NCI-H128 (cell line): Measurements from ENCODE around the gene LAMA3.
A peak's percentile ranks its signal among the peaks of the same experiment; 100 is the strongest.

Source experiments
- DNase-seq: peaks from one replicate; lab custom pipeline; 2025; ENCODE audit not compliant: unreplicated experiment; lab: John Stamatoyannopoulos, UW

Gene LAMA3, protein sequence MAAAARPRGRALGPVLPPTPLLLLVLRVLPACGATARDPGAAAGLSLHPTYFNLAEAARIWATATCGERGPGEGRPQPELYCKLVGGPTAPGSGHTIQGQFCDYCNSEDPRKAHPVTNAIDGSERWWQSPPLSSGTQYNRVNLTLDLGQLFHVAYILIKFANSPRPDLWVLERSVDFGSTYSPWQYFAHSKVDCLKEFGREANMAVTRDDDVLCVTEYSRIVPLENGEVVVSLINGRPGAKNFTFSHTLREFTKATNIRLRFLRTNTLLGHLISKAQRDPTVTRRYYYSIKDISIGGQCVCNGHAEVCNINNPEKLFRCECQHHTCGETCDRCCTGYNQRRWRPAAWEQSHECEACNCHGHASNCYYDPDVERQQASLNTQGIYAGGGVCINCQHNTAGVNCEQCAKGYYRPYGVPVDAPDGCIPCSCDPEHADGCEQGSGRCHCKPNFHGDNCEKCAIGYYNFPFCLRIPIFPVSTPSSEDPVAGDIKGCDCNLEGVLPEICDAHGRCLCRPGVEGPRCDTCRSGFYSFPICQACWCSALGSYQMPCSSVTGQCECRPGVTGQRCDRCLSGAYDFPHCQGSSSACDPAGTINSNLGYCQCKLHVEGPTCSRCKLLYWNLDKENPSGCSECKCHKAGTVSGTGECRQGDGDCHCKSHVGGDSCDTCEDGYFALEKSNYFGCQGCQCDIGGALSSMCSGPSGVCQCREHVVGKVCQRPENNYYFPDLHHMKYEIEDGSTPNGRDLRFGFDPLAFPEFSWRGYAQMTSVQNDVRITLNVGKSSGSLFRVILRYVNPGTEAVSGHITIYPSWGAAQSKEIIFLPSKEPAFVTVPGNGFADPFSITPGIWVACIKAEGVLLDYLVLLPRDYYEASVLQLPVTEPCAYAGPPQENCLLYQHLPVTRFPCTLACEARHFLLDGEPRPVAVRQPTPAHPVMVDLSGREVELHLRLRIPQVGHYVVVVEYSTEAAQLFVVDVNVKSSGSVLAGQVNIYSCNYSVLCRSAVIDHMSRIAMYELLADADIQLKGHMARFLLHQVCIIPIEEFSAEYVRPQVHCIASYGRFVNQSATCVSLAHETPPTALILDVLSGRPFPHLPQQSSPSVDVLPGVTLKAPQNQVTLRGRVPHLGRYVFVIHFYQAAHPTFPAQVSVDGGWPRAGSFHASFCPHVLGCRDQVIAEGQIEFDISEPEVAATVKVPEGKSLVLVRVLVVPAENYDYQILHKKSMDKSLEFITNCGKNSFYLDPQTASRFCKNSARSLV (N-terminal part only)

DNA sequence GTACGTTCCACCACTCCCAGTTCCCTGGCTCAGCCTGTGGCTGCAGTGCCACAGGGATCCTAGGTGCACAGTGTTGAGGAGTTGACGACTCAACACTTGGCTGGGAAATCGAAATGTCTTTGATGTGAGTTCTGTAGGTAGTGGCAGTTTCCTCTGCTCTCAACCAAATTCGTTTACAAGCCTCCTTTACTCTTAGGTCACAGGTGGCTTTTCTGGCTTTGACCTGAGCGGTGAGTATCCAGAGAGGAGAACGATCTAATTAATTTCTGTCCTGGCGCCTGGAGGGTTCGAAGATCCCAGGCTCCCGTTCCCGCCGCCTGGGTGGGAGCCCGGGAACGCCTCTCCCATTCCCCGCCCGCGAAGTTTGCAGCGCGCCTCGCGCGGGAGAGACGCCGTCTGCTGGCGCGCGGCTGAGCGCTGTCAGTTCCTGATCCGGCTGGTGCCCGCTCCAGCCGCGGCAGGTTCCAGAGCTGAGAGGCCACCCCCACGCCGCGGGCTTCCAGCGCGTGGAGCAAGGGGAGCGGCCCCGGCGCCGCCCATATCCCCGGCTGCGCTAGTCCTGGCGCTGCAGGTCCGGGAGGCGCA is at the start of gene LAMA3:
TSS of gene LAMA3 (plus strand) at position 423 of the 585 bp plus-strand sequence. CDS start 231 bp downstream, outside the sequence.
- peak; percentile 42 for DNase-seq

DNA sequence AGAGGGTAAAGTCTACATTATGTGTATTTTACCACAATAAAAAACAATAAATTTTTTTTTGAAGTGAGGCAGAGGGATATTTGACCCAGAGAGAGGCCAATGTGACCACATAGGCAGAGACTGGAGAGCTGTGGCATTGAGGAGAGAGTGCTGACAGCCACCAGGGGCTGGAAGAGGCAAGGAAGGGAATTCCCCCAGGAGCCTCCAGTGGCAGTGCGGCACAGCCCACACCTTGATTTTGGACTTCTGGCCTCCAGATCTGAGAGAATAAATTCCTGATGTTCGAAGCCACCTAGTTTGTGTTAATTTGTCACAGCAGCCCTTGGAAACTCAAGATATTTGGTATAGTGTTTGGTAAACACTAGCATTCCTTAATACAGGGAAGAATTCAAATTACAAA is 49.2 kb upstream of the LAMA3 start:
- no peak for DNase-seq

DNA sequence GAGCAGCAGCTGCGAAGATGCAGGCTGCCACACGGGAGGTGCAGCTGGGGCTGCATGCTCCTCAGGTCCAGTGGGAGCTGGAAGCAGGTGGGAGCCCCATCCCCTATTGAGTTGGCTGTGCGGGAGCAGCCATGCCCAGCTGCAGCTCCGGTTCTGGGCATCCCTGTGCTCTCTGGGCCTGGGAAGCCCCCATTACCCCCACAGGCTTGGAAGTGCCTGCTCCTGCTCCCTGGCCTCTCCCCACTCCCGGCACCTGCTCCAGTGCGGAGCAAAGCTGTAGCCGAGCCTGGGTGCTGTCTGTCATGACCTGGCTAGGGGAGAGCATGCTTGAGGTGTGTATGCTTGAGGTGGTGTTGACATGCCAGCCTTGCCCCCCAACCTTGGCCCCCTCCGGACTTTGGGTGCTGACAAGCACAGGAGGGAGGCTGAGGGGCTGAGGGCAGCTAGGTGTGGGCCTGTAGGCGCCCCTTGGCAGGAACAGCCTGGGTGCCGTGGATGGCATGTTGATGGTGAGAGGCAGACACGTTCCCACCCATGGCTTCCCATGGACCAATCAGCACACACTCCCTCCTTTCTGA is 48.0 kb upstream of the LAMA3 start:
- DNase-seq, result no peak

DNA sequence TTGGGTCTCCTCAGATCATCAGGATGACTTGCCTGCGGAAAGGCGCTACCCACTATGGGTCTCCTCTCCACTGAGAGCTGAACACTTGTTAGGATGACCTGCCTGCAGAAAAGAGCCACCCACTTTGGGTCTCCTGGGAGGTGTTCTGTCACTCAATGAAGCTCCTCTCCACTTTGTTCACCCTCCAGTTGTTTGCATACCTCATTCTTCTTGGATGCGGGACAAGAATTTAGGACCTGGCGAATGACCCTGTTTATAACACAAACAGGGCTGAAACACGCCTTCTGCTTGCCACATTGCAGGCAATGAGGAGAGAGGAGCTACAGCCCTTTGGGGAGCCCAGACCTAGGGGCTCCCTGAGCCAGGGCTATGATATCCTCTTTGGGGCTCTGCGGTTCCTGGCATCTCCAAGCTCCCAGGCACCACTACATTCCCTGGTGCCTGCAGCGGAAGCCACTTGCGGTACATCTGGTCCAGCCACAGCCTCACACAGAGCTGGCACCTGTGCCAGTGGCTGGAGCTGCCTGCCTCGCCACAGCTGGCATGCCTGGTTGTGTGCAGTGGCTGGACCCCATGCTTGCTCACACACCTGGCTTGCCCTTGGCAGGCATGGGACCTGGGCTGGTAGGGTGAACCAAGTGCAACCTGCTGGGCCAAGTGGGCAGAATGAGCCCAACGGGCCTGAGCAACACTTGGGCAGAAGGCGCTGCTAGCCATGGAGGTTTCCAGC is 47.2 kb upstream of the LAMA3 start:
- DNase-seq, result no peak

DNA sequence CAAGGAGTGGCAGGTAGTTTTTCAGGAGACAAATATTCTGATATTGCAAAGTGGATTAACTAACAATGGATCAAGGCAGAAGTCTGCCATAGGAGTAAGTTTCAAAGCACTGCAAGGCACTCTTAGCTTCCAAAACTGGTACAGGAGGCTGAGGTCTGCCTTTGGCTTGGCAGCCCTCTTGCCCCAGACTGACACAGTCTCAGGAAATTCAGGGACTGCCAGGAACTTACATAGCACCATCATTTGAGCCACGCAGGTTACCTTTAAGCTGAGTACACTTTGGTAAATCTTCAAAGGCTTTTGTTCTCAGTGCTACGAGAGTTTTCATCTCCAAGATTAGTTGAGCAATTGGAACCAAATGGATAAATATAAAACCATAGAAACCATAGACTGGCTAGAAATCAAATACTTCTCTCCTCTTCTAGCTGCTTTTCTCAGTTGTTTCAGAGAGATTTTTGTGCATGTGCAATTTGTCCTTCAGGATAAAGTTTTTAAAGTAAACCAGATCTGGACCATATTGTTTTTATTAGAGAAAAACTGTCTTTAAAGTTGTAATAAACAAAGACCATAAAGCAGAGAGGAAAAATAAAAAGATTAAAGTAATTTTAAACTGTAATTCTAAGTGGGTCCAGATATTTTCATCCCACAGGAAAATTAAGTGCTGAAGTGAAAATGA is 45.3 kb upstream of the LAMA3 start:
- DNase-seq, result no peak

DNA sequence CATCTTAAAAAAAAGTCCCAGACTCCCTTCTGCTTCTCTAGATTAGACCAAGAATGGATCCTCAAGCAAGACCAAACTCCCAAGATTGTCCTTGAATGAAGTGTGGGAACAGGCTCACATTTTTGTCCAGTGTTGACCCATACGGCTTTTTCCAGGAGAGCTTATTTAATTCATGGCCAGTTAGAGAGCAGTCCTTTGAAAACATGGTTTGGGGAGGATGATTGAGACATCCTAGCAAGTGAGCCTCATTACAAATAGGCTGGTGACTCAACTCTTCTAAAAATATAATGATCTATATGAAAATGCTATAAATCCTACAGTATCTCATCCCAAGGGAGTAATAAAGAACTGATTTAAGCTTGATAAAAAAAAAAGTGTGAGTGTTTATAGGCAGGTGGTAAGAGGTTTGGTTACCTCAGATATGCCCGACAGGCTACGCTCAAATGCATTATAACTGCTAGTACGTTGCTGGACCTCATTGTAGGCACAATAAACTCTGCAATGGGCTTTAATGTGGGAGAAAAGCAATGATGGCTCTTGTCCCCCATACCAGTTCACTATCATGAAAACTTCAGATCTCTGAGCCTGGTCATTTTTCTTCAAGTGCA is 43.6 kb upstream of the LAMA3 start:
- DNase-seq, result no peak

DNA sequence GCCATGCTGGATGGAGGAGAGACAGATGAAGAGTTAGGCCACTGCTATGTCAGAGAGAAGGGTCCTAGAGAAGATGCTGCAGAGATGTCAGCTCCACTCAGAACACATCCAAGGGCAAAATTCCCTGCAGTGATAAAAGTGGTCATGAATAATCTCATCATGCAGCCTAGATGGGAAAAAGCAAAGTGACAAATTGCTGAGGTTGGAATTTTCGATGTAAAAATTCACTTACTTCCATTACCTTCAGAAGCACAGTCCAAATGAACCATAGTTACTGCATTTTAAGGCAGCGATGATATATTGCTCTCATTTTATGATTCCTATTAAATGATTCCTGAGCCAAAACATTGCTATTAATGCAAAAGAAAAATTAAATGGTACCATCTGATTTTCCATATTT is 43.0 kb upstream of the LAMA3 start:
- DNase-seq, result no peak

DNA sequence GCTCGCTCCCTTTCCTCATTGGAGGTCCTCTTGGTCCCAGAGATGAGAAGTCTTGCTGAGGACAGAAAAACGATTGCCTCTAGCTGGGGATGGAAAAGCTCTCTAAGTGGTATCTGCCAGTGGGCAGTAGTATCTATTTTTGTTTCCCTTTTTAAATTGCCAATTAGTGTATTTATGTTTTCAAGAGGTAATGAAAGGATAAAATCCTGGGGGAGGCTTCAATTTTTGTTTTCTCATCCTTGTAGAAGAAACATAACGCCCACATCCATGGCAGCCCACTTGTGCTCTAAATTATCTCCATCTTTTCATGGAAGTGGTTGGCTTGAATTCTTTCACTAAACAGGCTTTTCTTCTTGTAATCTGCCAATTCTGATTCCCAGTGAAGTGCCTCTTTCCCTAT is 40.8 kb upstream of the LAMA3 start:
- no peak for DNase-seq

DNA sequence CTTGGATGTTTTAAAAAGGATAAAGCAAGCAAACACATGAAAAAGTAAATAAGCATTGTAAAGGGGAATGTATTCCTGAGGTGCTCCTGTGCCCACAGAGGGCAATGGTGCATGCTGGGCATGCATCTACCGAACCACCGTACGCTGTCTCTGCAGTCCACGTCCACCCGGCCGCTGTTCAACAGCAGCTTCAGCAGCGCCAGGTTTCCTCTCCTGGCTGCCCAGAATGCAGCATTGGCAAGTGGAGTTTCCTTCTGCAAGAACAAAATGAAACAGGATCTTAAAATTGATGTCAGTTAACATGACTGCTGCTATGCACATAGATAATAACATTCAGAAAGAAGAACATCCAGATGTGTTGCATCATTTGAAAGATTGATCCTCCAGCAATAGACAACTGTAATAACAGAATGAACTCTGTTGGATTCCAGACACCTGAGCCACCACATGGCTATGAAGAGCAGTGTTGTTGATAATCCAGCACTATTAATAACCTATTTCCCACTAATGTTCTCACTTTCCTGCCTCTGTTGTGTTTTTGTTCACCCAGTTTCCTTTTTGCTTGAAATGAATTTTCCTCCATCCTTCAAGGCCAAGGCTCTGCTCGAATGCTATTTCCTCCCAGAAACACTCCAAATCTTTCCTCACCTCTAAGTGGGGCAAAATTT is 40.2 kb upstream of the LAMA3 start:
- DNase-seq, result no peak

DNA sequence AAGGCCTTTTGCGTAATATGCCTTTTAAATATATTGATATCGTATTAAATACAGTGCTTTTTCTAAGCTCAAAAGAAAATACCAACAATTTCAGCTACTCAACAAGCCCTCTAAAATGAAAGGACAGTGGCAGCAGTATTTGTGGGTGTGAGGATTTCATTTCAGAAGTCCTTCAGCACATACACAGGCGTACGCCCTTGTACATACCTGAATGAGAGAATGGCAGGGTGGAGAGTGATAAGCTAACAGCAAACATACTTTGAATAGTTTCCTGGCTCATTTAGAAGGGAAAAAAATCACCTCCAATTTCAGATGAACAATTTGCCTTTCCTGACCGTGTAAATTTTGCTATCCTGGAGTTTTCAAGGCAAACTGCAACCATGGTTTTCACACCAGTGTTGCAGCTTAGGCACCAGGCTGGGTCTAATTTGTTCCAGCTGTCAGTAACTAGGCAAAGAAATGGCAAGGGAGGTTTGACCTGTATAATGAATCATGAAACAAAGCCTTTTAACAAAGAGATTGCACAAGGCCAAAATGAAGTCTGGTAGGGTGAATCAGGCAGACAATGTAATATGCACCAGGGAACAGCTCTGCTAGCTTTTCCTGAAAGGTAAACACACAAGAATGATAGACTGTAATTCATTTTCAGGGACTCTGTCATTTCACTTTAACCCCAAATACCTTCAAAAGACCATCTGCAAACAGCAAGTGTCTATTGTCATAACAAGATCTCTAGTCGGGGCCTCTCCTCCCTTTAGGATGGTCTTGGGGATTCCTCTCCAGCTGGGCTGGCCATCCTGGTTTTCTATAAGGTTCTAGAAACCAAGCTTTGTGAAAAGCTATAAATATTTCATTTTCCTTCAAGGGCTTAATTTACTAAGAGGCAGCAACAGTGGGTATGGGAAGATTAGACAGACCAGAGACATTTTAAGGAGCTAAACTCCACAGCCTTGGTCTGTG is 38.0 kb upstream of the LAMA3 start:
- DNase-seq, result no peak

DNA sequence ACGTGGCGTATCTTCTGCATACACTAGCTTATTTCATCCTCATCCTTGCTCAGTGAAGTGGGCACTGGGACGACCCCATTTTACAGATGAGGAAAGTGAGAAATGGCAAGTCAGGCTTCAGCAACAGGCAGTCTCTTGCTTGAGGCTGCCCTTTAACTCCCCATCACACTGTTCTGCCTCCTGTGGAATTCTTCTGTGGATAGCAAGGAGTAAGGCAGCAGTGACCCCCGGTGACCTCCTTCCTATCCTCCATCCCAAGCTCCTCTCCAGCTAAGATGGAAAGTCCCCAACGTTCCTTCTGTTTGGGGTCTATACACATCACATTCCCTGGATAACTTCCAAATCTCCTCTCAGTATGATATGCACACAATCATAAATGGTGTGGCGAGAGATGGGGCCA is 37.0 kb upstream of the LAMA3 start:
- DNase-seq, result no peak

DNA sequence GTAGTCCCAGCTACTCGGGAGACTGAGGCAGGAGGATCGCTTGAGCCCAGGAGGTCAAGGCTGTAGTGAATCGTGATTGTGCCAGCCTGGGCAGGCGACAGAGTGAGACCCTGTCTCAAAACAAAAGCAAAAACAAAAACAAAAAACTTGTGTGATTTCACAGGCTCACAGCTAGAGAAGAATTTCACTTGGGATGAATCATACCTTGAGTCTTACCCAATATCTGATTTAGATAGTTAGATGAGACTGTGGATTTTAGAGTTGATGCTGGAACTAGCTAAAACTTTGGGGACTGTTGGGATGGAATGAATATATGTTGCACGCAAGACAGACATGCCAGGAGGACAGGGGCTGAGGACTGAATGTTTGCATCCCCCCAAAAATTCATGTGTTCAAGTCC is 31.0 kb upstream of the LAMA3 start:
- no peak for DNase-seq

DNA sequence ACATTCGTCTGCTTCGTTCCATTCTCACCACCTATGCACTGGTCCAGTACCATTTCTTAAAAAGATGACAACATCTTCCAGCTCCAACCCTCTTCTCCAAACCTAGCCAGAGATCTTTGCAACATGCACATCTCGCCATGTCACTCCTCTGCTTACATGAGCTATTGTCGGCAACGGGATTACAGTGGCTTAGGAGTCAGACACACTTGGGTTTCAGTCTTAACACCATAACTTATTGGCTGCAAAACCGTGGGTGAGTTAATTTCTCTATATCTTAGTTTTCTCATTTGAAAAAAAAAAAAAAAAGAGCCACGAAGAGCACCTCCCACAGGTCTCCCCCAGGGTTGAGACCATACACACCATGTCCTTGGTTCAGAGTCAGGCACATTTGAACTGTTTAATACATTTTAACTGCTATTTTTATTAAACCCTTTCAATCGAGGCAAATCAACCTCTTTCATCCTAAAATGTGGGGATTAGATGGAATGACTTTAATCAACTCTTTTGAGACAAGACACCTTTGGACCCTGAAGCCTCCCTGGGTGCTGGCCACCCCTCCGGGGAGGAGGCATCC is 27.4 kb upstream of the LAMA3 start:
- no peak for DNase-seq

DNA sequence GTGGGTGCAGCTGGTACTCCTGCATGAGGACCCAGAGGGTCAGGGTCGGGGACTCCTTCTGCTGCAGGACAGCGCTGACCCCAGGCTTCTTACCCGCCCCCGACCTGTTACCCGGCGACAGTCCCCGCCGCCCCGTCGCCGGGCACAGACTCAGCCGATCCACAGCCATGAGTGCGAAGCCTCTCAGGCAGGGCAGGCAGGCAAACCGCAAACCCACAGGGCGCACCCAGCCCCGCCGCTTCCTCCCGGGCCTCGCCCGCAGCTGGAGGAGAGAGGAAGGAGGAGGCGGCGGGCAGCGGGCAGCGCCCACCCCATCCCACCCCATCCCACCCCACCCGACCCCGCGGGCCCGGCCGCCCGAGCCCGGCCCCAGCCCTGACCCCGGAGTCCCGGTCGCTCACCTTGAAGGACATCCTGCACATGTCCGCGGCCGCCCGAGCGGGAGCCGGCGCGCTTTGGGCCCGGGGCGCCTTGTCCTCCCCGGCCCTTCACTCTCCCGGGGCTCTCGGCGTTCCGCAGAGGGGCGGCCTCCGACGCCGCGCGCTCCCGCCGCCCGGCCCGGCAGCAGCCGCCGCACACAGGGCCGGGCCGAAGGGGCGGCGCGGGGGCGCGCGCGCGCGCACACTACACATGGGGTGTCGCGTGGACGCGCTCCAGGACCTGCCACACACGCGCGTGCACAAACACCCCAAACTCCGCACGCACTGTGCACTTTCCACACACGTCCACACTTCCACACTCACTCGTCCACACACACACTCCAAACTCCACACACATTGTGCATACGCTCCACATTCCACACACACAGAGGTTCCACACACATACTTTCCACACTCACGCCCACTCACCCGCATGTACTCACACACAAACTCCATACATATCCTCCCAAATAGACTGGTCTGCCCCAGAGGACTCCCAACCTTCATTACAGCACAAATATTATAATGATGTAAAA is 26.7 kb upstream of the LAMA3 start, which contains the start of gene ANKRD29:
TSS of gene ANKRD29 (minus strand) at position 603 of the 955 bp plus-strand sequence. CDS start at position 422, 181 bp downstream.
- DNase-seq, result no peak

DNA sequence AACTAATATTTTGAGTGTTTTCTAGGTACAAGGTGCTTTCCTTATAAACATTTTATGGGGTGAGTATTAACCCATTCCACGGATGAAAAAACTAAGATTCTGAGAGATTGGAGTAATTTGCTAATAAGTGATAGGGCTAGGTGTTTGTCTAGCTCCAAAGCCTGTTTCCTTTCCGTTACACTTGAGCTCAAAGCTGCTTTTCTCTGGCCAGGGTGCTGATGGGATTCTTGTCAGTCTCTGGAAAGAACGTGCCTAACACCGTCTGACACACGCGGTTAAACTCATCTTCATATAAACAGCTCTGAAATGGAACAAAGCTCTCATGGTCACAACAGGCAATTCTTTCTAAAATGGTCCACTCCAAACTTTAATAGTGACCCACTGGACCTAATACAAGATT is 24.6 kb upstream of the LAMA3 start:
- DNase-seq, result no peak

DNA sequence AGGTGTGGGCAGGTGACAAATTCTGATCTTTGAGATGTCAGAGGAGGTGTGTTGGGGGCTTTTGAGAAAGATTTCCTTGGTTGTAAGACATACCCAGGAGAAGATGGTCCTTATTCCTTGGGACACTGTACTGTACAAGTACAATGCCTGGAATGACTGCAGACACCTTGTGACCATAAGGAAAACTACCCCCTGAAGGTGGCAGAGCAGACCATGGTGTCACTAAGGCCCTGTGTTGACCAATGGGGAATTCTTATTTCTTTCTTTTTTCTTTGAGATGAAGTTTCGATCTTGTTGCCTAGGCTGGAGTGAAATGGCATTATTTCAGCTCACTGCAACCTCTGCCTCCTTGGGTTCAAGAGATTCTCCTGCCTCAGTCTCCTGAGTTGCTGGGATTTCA is 22.1 kb upstream of the LAMA3 start:
- no peak for DNase-seq
